Neural cell (in vitro differentiated cells): Measurements from ENCODE around the gene TFB2M. TPM values are rescaled to one million over a fixed set of nuclear protein-coding genes. Genes with fewer than 3 reads are reported as not detected.

Experiments
- H2AFZ ChIP-seq: fragments of 200-600, 300-800 bp; sonication (generic), shearing (Covaris generic); 2 replicates; pipeline ENCODE4 v1.6.0; 2014; ENCODE audit warnings: low read depth, mild to moderate bottlenecking, antibody characterized with exemption, low read length, moderate library complexity
- H3F3A ChIP-seq: fragments of 200-600 bp; shearing (Covaris generic); 2 replicates; pipeline ENCODE4 v1.6.1; 2016; ENCODE audit warnings: mild to moderate bottlenecking, moderate library complexity, mixed read lengths, antibody characterized with exemption, low read length; ENCODE audit not compliant: insufficient read depth, poor library complexity, severe bottlenecking
- H3K27ac ChIP-seq: fragments of 200-600, 300-800 bp; sonication (generic), shearing (Covaris generic); 2 replicates; pipeline ENCODE4 v1.5.1; 2014; ENCODE audit warnings: mild to moderate bottlenecking, low read length, moderate library complexity
- H3K27me3 ChIP-seq: fragments of 300-800, 200-600 bp; sonication (generic), shearing (Covaris generic); 2 replicates; pipeline ENCODE4 v1.6.0; 2014; ENCODE audit warnings: mild to moderate bottlenecking, low read depth, low read length, moderate library complexity; ENCODE audit not compliant: insufficient read depth
- H3K36me3 ChIP-seq: fragments of 300-800, 200-600 bp; sonication (generic), shearing (Covaris generic); 2 replicates; pipeline ENCODE4 v1.5.1; 2014; ENCODE audit warnings: mild to moderate bottlenecking, antibody characterized with exemption, low read length, moderate library complexity; ENCODE audit not compliant: insufficient read depth
- H3K4me2 ChIP-seq: fragments of 300-800, 200-600 bp; sonication (generic), shearing (Covaris generic); 2 replicates; pipeline ENCODE4 v1.6.0; 2014; ENCODE audit warnings: mild to moderate bottlenecking, low read length
- H3K4me3 ChIP-seq: fragments of 300-800, 200-600 bp; sonication (generic), shearing (Covaris generic); 2 replicates; pipeline ENCODE4 v1.5.1; 2014; ENCODE audit warnings: mild to moderate bottlenecking, low read length, moderate library complexity
- H3K79me2 ChIP-seq: fragments of 200-600 bp; shearing (Covaris generic); replicated peaks from 2 replicates; pipeline ENCODE4 v1.6.0; 2014; ENCODE audit warnings: mild to moderate bottlenecking, low read length, moderate library complexity; ENCODE audit not compliant: insufficient read depth
- H3K9ac ChIP-seq: fragments of 300-800, 200-600 bp; sonication (generic), shearing (Covaris generic); 2 replicates; pipeline ENCODE4 v1.6.1; 2016; ENCODE audit warnings: mild to moderate bottlenecking, low read length, mixed read lengths
- H3K9me2 ChIP-seq: fragments of 200-600 bp; shearing (Covaris generic); 2 replicates; pipeline ENCODE4 v1.6.1; 2016; ENCODE audit warnings: mild to moderate bottlenecking, low read length, mixed read lengths; ENCODE audit not compliant: insufficient read depth
- H3K9me3 ChIP-seq: fragments of 200-600, 300-800 bp; sonication (generic), shearing (Covaris generic); 2 replicates; pipeline ENCODE4 v1.6.1; 2016; ENCODE audit warnings: mild to moderate bottlenecking, mixed run types, low read length, moderate library complexity, mixed read lengths
- H4K20me1 ChIP-seq: fragments of 200-600 bp; shearing (Covaris generic); 2 replicates; pipeline ENCODE4 v1.6.1; 2016; ENCODE audit warnings: mild to moderate bottlenecking, mixed run types; ENCODE audit not compliant: insufficient read depth
- CTCF ChIP-seq: fragments of 450-650 bp; IDR thresholded peaks from 2 replicates; pipeline ENCODE4 v1.5.1; 2014; ENCODE audit warnings: antibody characterized with exemption, mild to moderate bottlenecking, moderate library complexity; ENCODE audit not compliant: poor library complexity, severe bottlenecking
- EP300 ChIP-seq: fragments of 450-650 bp; conservative IDR thresholded peaks from 2 replicates; pipeline ENCODE4 v1.6.1; 2014; ENCODE audit warnings: antibody characterized with exemption, mild to moderate bottlenecking, moderate library complexity; ENCODE audit not compliant: poor library complexity, severe bottlenecking
- EZH2 ChIP-seq: fragments of 200-600, 300-800 bp; shearing (Covaris generic), sonication (generic); IDR thresholded peaks from 2 replicates; pipeline ENCODE4 v1.6.1; 2014; ENCODE audit warnings: antibody characterized with exemption, low read length, borderline replicate concordance, mild to moderate bottlenecking; ENCODE audit not compliant: insufficient read depth, poor library complexity, severe bottlenecking
- POLR2AphosphoS5 ChIP-seq: IDR thresholded peaks from 2 replicates; pipeline ENCODE4 v1.6.1; 2012
- REST ChIP-seq: IDR thresholded peaks from 2 replicates; pipeline ENCODE4 v1.6.1; 2012; ENCODE audit warnings: borderline replicate concordance
- SMC3 ChIP-seq: fragments of 450-650 bp; conservative IDR thresholded peaks from 2 replicates; pipeline ENCODE4 v1.6.1; 2014; ENCODE audit warnings: antibody characterized with exemption, mild to moderate bottlenecking, moderate library complexity; ENCODE audit not compliant: poor library complexity
- TAF1 ChIP-seq: IDR thresholded peaks from 2 replicates; pipeline ENCODE4 v1.6.1; 2012; ENCODE audit warnings: low read depth
- polyA plus RNA-seq: library from polyadenylated mRNA; depleted of rRNA; stranded (reverse); fragments of >200 nt; gene quantifications from 2 replicates; pipeline ENCODE4 v1.2.3, GENCODE V29; 2014

TFB2M gene
- polyA plus RNA-seq, 1 donor from 2014 or later, result 19.2 TPM

- H3K27ac ChIP-seq, result no peak overlapping the region
- H3K9ac ChIP-seq, result no peak overlapping the region
- no peak overlapping the region for H3K4me3 ChIP-seq
- no peaks in the 10 kb centered on the region for H3K27me3 ChIP-seq
- H3K9me2 ChIP-seq, result no peaks in the 10 kb centered on the region
- peaks cover 10% of the 10 kb centered on the region for H3K79me2 ChIP-seq
- no peak overlapping the region for H3K4me2 ChIP-seq
- H3K36me3 ChIP-seq, result no peaks in the 10 kb centered on the region
- no peak overlapping the region for H2AFZ ChIP-seq
- TF ChIP-seq POLR2AphosphoS5 (no peak), EP300 (no peak), TAF1 (no peak), EZH2 (no peak), REST (no peak)
- H3K9me3 ChIP-seq, result no peaks in the 10 kb centered on the region
- no peaks in the 10 kb centered on the region for H4K20me1 ChIP-seq
- no peaks in the 10 kb centered on the region for H3F3A ChIP-seq
Measured at GRCh38 chr1:246577720-246578106, 11.7 kb upstream of the TFB2M start.

GRCh38 chr1:246577082-246577719, 11.1 kb upstream of the TFB2M start:
- no peaks in the 10 kb centered on the region for H3K36me3 ChIP-seq
- H3K9me3 ChIP-seq, result no peaks in the 10 kb centered on the region
- H2AFZ ChIP-seq, result no peak overlapping the region
- no peak overlapping the region for H3K4me2 ChIP-seq
- no peaks in the 10 kb centered on the region for H3K9me2 ChIP-seq
- H3K79me2 ChIP-seq, result peaks cover 12% of the 10 kb centered on the region
- no peak overlapping the region for H3K9ac ChIP-seq
- no peak overlapping the region for H3K27ac ChIP-seq
- no peak overlapping the region for H3K4me3 ChIP-seq
- TF ChIP-seq SMC3, result no peak
- TF ChIP-seq POLR2AphosphoS5, result no peak
- TF ChIP-seq CTCF, result no peak
- TF ChIP-seq EZH2, result no peak
- TF ChIP-seq EP300, result no peak
- no peaks in the 10 kb centered on the region for H3F3A ChIP-seq
- H3K27me3 ChIP-seq, result no peaks in the 10 kb centered on the region
- H4K20me1 ChIP-seq, result no peaks in the 10 kb centered on the region

- Histone ChIP-seq H3K4me2 (no peak overlapping the region), H4K20me1 (no peaks in the 10 kb centered on the region), H3K9me3 (no peaks in the 10 kb centered on the region), H3K36me3 (no peaks in the 10 kb centered on the region), H3F3A (no peaks in the 10 kb centered on the region), H3K79me2 (peaks cover 16% of the 10 kb centered on the region), H3K4me3 (no peak overlapping the region), H3K9me2 (no peaks in the 10 kb centered on the region), H2AFZ (no peak overlapping the region), H3K27me3 (no peaks in the 10 kb centered on the region), H3K9ac (no peak overlapping the region), H3K27ac (no peak overlapping the region)
- TF ChIP-seq CTCF (no peak), EZH2 (no peak)
Measured at GRCh38 chr1:246576709-246577032, 10.6 kb upstream of the TFB2M start.
